SHP77 treated with DMSO at 0.1 percent for 48 hours (cell line): ENCODE measurements around the gene MTCL1.

Source experiments
- DNase-seq: peaks from one replicate; lab custom pipeline; 2025; lab: John Stamatoyannopoulos, UW

MTCL1 gene

DNA sequence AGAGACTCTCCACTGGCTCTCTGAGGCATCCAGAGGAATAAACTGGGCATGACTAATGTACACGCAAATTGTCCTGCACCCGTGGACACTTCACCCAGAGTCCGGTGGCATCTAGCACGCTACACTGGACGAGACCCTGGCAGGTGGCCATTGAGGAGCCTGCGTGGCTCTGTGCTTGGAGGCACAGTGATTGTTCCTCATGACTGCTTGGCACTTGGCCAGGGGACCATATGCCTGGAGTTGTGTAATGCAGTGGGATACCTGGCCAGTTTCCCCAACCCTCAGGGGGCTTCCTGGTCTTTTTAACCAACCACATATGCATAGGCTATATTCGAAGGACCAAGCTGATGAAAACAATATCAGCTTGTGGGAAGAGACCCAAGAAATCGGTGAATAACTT is 66.6 kb downstream of the MTCL1 start:
- no peak for DNase-seq

DNA sequence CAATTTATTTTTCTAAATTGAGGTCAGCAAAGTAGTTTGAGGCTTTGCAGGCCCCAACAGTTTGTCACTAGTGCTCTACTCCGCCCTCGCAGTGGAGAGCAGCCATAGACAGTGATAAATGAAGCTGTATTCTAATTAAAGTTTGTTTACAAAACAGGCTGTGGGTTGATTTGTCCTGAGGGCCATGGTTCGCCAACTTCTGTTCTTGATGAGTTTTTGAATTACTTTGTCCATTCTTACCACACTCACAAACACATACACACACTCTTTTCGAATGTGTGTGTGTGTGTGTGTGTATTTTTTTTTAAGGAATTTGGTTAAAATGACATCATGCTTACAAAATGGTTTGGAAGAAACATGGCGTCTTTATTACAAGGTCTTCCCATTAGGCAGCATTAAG is 68.6 kb downstream of the MTCL1 start:
- no peak for DNase-seq

DNA sequence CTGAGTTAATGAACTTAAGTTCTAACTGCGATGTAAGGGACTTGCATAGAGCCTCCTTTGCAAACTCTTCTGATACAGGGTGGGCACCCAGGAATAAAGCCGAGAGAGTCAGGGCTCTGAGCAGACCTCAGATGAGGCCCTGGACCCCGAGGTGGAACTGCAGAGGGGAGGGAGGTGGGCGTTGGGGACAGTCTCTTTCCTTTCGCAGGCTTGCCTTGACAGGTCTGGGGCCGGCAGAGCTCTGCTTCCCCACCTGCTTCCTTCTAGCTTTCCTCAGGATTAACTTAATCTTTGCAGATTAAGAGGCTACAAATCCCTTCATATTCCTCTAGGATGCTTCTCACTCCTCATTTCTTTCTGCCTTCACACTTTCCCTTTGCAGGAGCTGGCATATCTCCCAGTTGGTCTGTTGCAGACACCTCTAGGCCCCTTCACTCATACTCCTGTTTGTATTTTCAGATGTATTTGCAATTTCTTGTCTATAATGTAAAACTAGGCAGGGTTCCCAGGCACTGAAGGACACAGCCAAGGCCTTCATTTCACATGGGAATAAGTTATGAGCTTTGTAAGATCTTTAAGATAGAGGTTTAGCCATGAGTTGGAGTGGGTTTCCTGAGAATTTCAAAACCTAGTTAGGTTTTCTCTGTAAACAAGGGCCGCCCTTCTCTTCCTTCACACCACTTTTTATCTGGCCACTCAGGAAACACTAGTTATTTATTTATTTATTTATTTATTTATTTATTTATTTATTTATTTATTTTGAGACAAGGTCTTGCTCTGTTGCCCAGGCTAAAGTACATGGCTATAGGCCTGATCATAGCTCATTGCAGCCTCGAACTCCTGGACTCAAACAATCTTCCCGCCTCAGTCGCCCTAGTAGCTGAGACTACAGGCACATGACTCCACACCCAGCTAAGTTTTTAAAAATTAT is 70.9 kb downstream of the MTCL1 start:
- DNase-seq: no peak

DNA sequence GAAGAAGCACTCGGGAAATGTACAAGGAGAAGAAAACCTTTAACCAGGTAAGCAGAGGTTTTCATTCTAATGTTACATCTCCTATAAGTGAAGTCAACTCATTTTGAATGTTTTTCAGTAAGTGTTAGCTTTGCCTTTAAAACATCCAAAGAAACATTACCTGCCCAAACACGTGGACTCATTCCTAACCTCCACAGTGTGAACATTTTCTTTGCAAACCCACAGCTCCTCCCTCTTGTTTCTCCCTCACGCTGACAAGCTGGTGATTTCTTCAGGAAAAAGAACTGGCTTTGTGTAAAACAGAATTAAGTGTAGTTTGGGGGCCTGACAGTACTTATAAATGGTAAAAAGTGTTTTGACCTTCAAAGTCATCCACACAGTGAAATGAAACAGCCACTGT is 72.5 kb downstream of the MTCL1 start:
- no peak for DNase-seq

DNA sequence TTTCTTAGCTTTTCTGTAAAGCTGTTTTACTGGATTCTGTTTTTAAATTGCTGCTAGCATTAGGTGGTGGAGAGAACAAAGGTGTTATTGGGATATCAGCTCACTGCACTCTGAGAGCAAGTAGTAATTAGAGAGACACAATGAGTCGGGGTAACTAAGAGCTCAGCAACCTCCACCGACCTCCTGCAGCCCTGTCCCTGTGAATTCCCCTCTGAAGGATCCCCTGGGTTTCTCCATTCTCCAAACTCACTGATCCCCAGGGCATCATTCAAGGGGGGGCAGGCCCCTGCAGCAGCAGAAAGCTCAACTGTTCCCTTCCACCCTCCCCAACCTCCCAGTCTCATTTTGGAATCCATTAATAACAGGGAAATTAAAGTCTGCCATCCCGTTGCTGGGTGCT is 73.0 kb downstream of the MTCL1 start:
- DNase-seq: no peak

DNA sequence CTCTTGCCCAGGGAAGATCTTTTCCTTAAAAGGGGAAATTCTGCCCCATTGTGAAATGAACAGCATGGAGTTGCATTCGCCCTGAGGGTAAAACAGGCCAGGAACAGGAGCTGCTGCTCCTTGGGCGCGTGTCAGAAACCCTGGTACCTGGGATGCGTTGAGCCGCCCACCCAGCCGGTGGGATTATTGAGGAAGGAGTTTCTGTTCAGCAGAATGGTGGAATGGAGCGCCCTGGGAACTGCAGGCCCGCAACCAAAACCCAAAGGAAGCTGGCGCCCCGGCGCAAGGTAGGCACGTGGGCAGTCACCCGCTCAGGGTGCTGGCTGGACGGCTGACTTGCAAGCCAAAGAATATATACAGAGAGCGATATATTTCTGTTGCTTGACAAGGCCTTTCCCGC is 73.5 kb downstream of the MTCL1 start:
- no peak for DNase-seq

DNA sequence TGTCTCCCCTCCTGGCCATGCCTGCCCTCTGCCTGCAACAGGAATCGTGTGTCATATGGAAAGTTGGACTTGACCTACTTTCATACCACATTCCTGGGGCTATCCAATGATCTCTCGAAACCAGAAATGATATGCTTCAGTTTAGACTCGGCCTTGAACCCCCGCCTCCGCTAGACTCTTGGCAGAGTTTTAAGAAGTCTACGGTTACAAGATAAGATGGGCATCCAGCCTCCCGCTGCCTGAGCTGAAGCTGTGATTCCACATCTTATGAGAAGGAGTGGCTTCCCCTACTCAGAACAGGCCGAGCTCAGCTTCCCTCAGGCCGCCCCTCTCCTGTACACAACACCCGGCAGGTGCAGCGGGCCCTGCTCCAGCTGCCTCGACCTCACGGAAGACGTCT is 73.9 kb downstream of the MTCL1 start:
- no peak for DNase-seq

DNA sequence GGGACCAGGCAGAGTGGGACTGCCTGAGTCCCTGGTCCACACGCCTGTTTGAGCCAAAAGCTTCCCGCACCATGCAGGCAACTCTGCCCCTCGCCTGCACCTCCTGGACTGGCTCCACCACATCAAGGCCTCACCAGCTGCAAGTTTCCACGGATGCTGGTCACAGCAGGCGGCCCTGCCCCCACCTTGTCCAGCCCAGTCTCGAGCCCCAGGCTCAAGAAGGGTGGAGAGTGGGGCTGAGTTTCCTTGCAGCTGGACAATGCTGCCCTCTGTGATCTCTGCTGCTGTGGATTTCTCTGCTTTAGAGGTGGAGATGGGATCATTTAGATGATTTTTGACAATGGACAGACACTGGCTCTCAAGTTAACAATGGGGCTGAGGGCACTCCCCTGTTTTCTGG is 74.9 kb downstream of the MTCL1 start:
- DNase-seq: no peak

DNA sequence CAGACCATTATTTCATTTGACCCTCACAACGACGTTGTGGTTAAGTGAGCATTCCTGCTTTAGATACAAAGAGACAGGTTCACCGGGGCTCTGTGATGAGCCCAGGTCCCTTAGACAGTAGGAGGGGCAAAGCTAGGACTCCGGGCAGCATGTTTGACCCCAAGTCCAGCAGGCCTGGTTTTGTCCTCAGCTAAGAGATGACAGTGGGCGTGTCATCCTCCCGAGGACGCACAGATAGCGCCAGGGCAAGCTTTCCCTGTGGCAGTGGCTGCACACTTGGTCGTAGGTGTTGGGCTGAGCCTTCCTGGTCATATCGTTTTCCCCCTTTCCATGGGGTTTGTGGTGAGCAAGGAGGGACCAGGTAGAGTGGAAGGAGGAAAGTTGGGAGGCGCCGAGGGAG is 76.3 kb downstream of the MTCL1 start:
- no peak for DNase-seq

DNA sequence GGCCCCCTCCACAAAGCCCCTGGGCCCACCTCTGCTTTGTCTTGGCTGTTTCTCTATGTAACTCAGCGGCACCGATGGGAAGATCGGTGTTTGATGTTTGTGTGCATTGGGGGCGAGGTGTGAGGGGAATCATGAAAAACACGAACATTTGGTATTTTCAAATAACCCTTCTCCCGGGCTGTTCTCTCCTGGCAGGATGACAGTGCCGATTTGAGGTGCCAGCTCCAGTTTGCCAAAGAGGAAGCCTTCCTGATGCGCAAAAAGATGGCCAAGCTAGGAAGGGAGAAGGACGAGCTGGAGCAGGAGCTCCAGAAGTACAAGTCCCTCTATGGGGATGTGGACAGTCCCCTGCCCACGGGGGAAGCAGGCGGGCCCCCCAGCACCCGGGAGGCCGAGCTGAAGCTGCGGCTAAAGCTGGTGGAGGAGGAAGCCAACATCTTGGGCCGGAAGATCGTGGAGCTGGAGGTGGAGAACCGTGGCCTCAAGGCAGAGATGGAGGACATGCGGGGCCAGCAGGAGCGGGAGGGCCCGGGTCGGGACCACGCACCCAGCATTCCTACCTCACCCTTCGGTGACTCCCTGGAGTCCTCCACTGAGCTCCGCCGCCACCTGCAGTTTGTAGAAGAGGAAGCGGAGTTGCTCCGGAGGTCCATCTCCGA is 78.1 kb downstream of the MTCL1 start:
- DNase-seq: no peak

DNA sequence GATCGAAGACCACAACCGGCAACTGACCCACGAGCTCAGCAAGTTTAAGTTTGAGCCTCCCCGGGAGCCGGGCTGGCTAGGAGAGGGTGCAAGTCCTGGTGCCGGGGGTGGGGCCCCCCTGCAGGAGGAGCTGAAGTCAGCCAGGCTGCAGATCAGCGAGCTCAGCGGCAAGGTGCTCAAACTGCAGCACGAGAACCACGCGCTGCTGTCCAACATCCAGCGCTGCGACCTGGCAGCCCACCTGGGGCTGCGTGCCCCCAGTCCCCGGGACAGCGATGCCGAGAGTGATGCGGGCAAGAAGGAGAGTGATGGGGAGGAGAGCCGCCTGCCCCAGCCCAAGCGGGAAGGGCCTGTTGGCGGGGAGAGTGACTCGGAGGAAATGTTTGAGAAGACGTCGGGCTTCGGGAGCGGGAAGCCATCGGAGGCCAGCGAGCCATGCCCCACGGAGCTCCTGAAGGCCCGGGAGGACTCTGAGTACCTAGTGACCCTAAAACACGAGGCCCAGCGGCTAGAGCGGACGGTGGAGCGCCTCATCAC is 78.7 kb downstream of the MTCL1 start:
- DNase-seq: no peak

DNA sequence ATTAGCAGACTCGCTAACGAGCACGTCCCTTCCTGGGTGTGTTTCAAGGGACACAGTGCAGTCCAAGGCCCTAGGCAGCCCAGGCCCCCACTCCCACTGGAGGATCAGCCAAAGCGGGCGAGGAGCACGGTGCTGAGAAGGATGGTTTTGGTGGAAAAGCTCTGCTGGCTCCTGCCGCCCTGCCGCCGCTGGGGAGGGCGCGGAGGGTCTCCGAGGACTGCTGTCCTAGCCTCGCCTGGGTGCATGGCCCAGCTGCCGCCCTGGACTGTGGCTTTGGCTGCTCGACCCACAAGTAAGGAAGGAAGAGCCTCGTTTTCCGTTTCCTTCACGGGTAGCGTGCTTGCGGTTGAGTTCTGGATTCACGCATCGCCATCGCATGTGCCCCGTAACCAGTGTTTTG is 79.9 kb downstream of the MTCL1 start:
- DNase-seq: no peak

DNA sequence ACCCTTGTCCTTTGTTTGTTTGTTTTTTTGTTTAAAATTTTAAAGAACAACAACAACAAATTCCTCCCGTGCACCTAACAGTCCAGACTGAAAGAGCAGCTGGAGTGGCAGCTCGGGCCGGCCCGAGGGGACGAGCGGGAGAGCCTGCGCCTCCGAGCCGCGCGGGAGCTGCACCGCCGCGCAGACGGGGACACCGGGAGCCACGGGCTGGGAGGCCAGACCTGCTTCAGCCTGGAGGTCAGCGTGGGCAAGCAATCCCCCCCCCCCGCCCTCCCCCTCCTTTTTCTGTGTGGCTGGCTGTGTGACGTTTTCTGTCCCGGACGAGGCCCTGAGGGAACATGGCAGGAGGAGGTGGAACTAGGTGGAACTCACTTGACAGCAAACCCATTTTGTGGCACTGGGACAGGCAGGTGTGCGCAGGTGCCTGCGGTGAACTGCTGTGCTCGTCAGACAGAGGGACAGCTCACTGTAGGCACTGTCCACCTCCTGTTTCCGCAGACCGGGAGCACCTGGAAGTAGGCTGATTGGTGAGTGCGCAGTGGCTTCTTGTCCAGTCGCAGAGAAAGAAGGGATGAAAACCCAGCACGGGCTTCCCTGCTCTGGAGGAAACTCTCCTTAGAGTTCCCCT is 80.6 kb downstream of the MTCL1 start:
- DNase-seq: no peak

DNA sequence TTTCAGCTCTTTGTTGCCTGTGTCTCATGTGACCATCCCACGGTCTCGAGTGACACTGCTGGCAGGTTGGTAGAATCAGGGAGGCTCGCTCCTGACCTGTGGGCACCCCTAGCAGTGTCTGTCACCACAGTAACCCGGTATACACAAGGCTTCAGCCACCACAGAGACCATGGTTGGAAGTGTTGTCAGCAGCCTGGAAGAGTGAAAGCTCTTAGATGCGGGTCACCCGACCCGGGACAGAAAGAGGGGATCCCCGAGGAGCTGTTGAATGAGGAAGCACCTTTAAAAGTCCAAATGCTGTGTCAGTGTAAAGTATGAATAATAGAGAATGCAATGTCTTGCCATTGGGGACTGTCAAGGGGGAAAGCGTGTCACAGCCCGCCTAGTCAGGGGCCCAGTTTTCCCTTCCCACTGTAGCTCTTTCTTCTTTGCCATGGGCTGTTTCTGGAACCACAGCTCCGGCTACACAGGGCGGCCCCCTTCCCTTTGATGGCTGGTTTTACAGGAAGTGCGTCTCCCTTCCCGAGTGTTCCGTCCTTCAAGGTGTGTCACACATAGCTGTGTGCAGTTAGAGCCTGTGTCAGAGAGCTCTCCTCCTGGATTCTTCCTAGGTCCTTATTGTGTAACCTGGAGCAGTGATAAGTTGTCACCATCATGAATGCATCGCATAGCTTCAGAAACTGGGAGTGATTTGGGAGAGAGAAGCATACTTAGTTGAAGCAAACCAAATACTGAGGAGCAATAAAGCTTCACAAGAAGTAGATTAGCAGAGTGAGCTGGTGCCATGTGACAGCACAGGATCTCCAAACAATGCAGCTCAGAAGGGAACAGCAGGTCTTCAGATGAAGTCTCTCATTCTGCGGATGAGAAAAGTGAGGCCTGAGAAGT is 81.4 kb downstream of the MTCL1 start:
- no peak for DNase-seq

DNA sequence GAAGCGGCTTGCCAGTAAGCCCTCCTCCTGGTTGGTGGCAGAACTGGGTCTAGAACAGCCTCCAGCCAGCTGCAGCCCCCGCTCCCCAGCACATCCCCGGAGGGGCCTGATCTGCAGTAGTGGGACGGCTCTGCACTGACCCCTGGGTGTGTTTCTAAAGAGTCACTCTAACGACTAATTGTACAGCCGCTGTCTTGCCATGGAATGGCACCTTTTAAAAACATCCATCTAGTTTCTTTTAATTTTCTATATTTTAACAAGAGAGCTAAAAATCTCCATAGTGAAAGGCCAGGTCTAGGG is 82.0 kb downstream of the MTCL1 start:
- DNase-seq: no peak

DNA sequence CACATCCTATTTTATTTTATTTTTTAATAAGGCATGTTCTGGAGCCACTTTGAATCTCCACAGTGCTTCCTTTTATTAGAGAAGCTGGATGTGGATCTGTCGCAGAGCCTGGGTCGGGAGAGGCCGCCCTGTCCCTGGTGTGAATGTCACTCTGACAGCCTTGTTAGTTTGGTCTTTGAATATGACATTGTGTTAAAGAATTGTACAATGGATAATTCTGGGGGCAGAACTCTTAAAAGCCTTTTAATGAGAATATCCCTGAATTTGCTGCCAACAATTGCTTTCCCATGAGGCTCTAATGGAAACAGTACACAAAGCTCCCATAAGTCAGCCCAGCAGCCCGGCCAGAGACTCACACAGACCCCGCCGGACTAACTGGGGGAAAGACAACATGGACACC is 82.4 kb downstream of the MTCL1 start:
- no peak for DNase-seq

DNA sequence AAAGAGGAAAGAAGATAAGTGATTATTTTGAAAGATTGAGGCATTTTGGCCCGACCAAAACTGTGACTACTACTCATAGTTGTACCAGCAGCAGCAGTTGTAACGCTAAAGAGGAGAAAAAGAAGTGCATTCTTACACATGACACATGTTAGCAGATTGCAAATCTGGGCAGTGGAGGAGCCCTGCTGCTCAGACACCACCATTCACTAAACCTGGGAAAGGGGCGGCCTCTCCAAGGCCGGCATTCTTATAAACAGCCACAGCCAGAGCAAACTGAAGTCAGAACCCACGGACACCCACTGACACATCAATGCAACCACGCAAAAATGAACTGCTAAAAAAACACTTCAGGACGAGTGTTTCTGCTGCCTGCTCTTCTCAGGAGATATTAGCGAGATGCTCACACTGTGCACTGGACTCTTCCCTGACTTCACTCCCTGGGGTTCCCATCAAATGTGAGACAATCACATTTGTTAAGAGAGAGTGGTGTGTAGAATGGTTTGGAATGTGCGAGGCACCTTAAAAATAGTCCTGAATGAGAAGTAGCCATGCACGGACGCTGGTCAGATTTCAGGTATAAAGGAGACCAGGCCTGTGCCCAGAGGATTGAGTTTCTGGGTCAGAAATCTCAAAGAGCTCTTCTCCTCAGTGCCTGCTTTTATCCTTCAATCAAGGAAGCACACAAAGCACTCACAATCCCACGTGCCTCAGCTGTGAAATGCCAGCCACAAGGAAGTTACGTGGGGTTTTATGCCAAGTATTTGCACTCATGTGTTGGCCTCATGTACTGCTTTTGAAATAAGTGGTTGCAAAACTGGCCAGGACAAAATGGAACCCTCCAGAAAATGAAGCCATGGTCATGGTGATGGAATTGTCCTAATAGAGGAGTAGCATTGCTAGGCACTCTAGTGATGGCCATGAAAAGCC is 83.4 kb downstream of the MTCL1 start:
- no peak for DNase-seq

DNA sequence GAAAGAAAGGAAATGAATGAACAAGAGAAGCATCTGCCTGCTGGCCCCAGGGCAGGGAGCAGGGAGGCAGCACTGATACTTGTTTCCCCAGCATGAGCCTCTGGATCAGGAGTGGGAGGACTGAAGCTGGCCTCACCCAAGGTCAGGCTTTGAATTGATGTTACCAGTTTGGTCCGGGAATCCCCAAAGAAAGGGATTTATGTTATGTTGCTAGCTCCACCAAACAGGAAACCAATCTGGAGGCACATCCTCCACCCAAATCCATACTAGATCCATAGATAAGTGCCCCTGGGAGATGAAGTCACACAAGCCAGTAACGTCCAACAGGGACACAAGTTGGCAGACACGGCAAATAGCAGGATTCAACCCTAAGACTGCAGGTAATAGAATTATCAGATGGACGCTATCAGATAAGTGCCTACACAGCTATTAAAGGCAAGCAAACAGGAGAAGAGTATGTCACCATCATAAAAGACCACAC is 85.9 kb downstream of the MTCL1 start:
- no peak for DNase-seq

DNA sequence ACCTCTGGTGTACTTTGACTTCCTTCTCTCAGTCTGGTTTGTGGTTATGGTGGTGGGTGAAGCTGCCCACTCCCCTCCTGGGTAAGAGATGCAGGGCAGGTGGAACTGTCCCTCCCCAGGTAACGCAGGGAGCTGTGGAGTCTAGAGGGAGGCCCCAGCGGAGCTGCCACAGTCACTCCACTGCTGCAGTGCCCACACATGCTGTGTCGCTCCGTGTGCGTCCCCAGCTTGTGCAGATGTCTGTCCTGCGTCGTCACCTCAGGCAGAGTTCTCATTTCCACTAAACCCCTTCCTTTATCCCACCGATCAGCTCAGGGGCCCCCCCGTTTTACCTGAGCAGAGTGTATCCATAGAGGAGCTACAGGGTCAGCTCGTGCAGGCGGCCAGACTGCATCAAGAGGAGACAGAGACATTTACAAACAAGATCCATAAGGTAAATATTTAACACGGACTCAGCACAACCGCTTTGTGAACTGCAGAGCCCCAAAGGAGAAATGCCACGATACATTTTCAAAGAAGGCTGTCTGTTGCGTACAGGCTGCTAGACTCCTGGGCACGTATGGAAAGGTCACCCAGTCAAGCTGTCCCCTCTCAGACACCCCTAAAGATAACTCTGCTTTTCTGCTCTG is 87.4 kb downstream of the MTCL1 start:
- no peak for DNase-seq

DNA sequence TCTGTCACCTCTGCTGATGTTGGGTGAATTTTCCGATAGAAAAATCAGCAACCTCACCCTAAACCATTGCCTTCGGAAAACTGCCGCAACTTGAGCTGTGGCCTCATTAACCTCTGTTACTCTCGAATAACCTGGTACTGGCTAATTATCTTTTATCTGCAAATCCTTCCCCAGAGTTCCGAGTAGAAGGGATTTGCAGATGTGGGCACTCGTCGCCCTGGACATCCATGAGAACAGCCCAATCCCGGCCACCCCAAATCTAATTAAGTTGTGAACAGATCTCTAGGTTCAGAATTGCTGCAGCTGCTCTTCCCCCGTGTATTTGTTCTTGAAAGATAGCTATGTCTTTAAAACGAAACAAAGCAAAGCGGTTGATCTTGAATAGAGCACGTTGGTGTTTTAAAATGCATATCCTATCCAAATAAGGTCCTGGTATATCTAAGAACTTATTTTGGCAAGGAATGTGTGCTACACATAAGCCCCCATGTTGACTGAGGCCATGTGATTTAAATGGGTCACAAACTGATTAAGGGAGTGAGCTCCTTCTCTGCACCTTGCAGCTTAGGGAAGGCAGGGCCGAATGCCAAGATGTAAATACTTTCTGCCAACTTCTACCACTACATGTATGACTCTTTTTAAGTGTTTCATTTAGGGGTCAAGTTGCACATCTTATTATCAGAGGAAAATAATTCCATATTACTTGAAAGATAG is 88.2 kb downstream of the MTCL1 start:
- DNase-seq: no peak
